PC-3 (cell line): ENCODE measurements around the gene IL11. TPM values are rescaled to one million over a fixed set of nuclear protein-coding genes. Genes with fewer than 3 reads are reported as not detected.
"Not testable (repeated sequence)": the region's sequence is repeated elsewhere in the genome, so short reads cannot be mapped to it uniquely, and the experiment has no call there.

Source experiments
- ATAC-seq: fragments of 200-7000 bp; cut with Tn5 transposase; 2 replicates; pipeline ENCODE4 v1.9.1; 2020; ENCODE audit warnings: mild to moderate bottlenecking, moderate library complexity
- BruUV-seq: library from RNA; stranded (reverse); fragments of 400-500 nt; replicated peaks from 2 replicates; lab custom pipeline; 2021; lab: Mats Ljungman, UMichigan
- CTCF ChIA-PET: fragments of 300-600 bp; sonication (Branson Sonifier 250); formaldehyde crosslinking; loops from one replicate; lab custom pipeline; 2022; ENCODE audit warnings: antibody characterized with exemption; lab: Charles Lee
- POLR2A ChIA-PET: fragments of 300-600 bp; sonication (Branson Sonifier 250); formaldehyde crosslinking; loops from one replicate; lab custom pipeline; 2022; ENCODE audit warnings: antibody characterized with exemption; ENCODE audit not compliant: unreplicated experiment; lab: Charles Lee
- DNase-seq: peaks from one replicate; pipeline ENCODE4 v3.0.0-alpha.2; 2015
- H2AFZ ChIP-seq: fragments of 300-600 bp; sonication (generic); 2 replicates; pipeline ENCODE4 v1.6.0; 2016; ENCODE audit warnings: antibody characterized with exemption, low read length
- H3F3A ChIP-seq: fragments of 300-600 bp; sonication (generic); one replicate; pipeline ENCODE4 v1.6.0; 2017; ENCODE audit warnings: antibody characterized with exemption, low read length, control low read depth, mild to moderate bottlenecking; ENCODE audit not compliant: unreplicated experiment
- H3K27ac ChIP-seq: fragments of 300-600 bp; sonication (generic); 2 replicates; pipeline ENCODE4 v1.5.1; 2016; ENCODE audit warnings: mild to moderate bottlenecking, low read length
- H3K27me3 ChIP-seq: fragments of 300-600 bp; sonication (generic); 2 replicates; pipeline ENCODE4 v1.6.1; 2016; ENCODE audit warnings: low read length, mixed read lengths
- H3K36me3 ChIP-seq: fragments of 300-600 bp; sonication (generic); 2 replicates; pipeline ENCODE4 v1.6.1; 2016; ENCODE audit warnings: low read depth, mixed run types, low read length, mixed read lengths
- H3K4me1 ChIP-seq: fragments of 300-600 bp; sonication (generic); 2 replicates; pipeline ENCODE4 v1.5.1; 2016; ENCODE audit warnings: low read length; ENCODE audit not compliant: insufficient read depth
- H3K4me2 ChIP-seq: fragments of 300-600 bp; sonication (generic); 2 replicates; pipeline ENCODE4 v1.6.0; 2016; ENCODE audit warnings: low read length
- H3K4me3 ChIP-seq: fragments of 300-600 bp; sonication (generic); 2 replicates; pipeline ENCODE4 v1.5.1; 2016; ENCODE audit warnings: mild to moderate bottlenecking, low read length, mixed read lengths
- H3K79me2 ChIP-seq: fragments of 300-600 bp; sonication (generic); 2 replicates; pipeline ENCODE4 v1.6.1; 2017; ENCODE audit warnings: low read length, mixed read lengths
- H3K9ac ChIP-seq: fragments of 300-600 bp; sonication (generic); 2 replicates; pipeline ENCODE4 v1.6.0; 2016; ENCODE audit warnings: mild to moderate bottlenecking, low read length
- H3K9me2 ChIP-seq: fragments of 300-600 bp; sonication (generic); replicated peaks from 2 replicates; pipeline ENCODE4 v1.6.1; 2016; ENCODE audit warnings: mixed run types, low read length, mixed read lengths
- H3K9me3 ChIP-seq: fragments of 300-600 bp; sonication (generic); 2 replicates; pipeline ENCODE4 v1.6.1; 2016; ENCODE audit warnings: low read length, mixed read lengths
- H4K20me1 ChIP-seq: fragments of 300-600 bp; sonication (generic); 2 replicates; pipeline ENCODE4 v1.6.1; 2016; ENCODE audit warnings: low read length, mixed read lengths
- EZH2 ChIP-seq: fragments of 300-600 bp; sonication (generic); IDR thresholded peaks from one replicate; pipeline ENCODE4 v1.6.1; 2017; ENCODE audit warnings: antibody characterized with exemption, mild to moderate bottlenecking, low read length; ENCODE audit not compliant: unreplicated experiment
- EZH2phosphoT487 ChIP-seq: fragments of 300-600 bp; sonication (generic); IDR thresholded peaks from 2 replicates; pipeline ENCODE4 v1.6.1; 2018; ENCODE audit warnings: mild to moderate bottlenecking, antibody characterized with exemption, low read length, borderline replicate concordance
- intact Hi-C: fragments of 100-400 bp; cut with micrococcal nuclease; formaldehyde crosslinking; loops from 2 replicates; pipeline ENCODE4 v1.9.0; 2023
- total RNA-seq: library from RNA; depleted of rRNA; stranded (reverse); fragments of >200 nt; gene quantifications from 2 replicates; pipeline ENCODE4 v1.2.3, GENCODE V29; 2014
- TF ChIP-seq, protein P1 (sequence below): fragments of 300-600 bp; sonication (generic); conservative IDR thresholded peaks from 2 replicates; pipeline ENCODE4 v1.5.1; 2017; ENCODE audit warnings: antibody characterized with exemption, low read depth, mild to moderate bottlenecking, low read length

IL11 gene
- total RNA-seq, 1 experiment from 2014 or later, result 7.5 TPM

DNA sequence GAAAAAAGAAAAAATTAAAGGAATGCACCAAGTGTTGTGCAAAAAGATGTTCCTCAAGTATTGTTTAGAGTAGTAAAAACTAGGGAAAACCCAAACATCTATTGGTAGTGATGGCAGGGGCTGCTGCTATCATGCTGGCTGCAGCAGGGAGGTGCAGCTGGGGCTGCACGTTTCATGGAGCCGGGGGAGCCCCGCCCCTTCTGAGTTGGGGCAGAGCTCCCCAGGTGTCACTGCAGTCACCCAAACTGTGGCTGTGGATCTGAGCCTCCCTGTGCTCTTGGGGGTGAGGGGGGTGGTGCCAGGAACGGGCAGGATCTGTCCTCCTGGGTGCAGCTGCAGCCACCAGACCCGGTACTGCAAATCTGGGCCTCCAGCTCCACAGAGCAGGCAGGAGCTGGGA lies 48.8 kb upstream of the IL11 start:
- no peak for DNase-seq
- Histone ChIP-seq H3K27ac (no peak overlapping the region), H2AFZ (no peak overlapping the region), H3K9me2 (no peaks in the 10 kb centered on the region), H3K4me1 (no peaks in the 10 kb centered on the region), H3K4me3 (no peak overlapping the region), H3K9ac (no peak overlapping the region), H3F3A (no peaks in the 10 kb centered on the region), H4K20me1 (no peaks in the 10 kb centered on the region), H3K79me2 (no peaks in the 10 kb centered on the region), H3K4me2 (no peak overlapping the region), H3K36me3 (no peaks in the 10 kb centered on the region), H3K27me3 (0 out of 2 replicates have a peak, but pooled peaks cover 4% of the 10 kb centered on the region), H3K9me3 (no peaks in the 10 kb centered on the region)
- ATAC-seq, result no peak
- TF ChIP-seq, protein P1, sequence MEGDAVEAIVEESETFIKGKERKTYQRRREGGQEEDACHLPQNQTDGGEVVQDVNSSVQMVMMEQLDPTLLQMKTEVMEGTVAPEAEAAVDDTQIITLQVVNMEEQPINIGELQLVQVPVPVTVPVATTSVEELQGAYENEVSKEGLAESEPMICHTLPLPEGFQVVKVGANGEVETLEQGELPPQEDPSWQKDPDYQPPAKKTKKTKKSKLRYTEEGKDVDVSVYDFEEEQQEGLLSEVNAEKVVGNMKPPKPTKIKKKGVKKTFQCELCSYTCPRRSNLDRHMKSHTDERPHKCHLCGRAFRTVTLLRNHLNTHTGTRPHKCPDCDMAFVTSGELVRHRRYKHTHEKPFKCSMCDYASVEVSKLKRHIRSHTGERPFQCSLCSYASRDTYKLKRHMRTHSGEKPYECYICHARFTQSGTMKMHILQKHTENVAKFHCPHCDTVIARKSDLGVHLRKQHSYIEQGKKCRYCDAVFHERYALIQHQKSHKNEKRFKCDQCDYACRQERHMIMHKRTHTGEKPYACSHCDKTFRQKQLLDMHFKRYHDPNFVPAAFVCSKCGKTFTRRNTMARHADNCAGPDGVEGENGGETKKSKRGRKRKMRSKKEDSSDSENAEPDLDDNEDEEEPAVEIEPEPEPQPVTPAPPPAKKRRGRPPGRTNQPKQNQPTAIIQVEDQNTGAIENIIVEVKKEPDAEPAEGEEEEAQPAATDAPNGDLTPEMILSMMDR, result no peak
- TF ChIP-seq EZH2, result no peak
- no peak for TF ChIP-seq EZH2phosphoT487
- intact Hi-C loops, result no loop called here
- BruUV-seq, result no TSS peak
- CTCF ChIA-PET, result no interaction called here
- POLR2A ChIA-PET, result no interaction called here

DNA sequence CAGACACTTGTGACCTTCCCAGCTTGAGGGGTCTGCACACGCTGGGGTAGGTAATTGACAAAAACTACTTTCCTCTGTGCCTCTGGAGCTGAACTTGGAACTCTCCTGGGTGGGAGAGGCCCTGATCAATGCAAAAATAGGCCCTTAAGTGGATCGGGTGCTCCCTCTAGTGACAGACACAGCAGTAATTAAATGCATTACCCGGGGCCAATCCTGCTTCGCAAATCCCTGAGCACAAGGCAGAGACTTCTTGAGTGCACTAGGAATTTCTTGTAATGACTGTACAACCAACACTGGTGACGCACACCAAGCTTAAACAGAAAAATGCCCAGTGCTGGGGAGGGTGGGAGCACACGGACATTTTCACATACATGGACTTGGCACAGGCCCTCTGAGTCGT lies 47.9 kb upstream of the IL11 start:
- H4K20me1 ChIP-seq, result no peaks in the 10 kb centered on the region
- ChIA-PET POLR2A (no interaction called here), CTCF (interaction anchor here (0.7 to 0.9 kb wide), 2 partner anchors 8 to 43 kb away, joined by 3 read pairs; partner anchors contain the start of gene ISOC2)
- no peak overlapping the region for H3K27ac ChIP-seq
- ATAC-seq, result peak; percentile 96
- H3K36me3 ChIP-seq, result no peaks in the 10 kb centered on the region
- TF ChIP-seq EZH2phosphoT487 (no peak), EZH2 (no peak)
- TF ChIP-seq, protein P1, result peak; percentile 97
- no peak overlapping the region for H3K4me2 ChIP-seq
- intact Hi-C loops, result loop anchor here (1.0 kb wide), 3 partner anchors 126 to 277 kb away; no protein-coding TSS in a partner anchor
- no peaks in the 10 kb centered on the region for H3K4me1 ChIP-seq
- H3F3A ChIP-seq, result no peaks in the 10 kb centered on the region
- no peak overlapping the region for H2AFZ ChIP-seq
- H3K79me2 ChIP-seq, result no peaks in the 10 kb centered on the region
- peak; percentile 93 for DNase-seq
- no peak overlapping the region for H3K9ac ChIP-seq
- H3K9me3 ChIP-seq, result no peaks in the 10 kb centered on the region
- no peak overlapping the region for H3K4me3 ChIP-seq
- H3K27me3 ChIP-seq, result no peaks in the 10 kb centered on the region
- BruUV-seq, result no TSS peak
- H3K9me2 ChIP-seq, result no peaks in the 10 kb centered on the region

DNA sequence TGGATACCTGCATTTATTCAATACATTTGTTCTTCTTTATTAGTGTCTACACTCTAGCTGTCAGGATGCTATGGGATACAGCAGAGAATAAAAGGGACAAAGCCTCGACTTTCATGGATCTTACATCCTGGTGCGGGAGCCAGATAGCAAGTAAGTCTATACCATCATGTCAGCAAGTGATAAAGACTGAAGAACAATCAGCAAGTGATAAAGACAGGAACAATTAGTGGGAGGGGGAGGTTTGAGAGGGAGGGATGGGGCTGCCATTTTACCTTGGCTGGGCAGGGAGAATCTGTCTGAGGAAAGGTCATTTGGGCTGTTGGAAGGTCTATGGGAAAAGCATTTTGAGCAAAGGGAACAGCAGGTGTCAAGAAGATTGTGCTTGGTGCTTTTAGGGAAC lies 39.9 kb upstream of the IL11 start:
- Histone ChIP-seq H3K27ac (no peak overlapping the region), H3K27me3 (no peaks in the 10 kb centered on the region), H3K4me2 (no peak overlapping the region), H3K4me1 (peaks cover 20% of the 10 kb centered on the region), H3K36me3 (peaks cover 17% of the 10 kb centered on the region), H3K79me2 (peaks cover 24% of the 10 kb centered on the region), H3K9me2 (no peaks in the 10 kb centered on the region), H2AFZ (no peak overlapping the region), H3K9me3 (no peaks in the 10 kb centered on the region), H3K4me3 (no peak overlapping the region), H3F3A (no peaks in the 10 kb centered on the region), H4K20me1 (peaks cover 18% of the 10 kb centered on the region), H3K9ac (no peak overlapping the region)
- intact Hi-C loops, result no loop called here
- DNase-seq, result no peak
- no peak for TF ChIP-seq EZH2phosphoT487
- TF ChIP-seq, protein P1, result no peak
- no peak for TF ChIP-seq EZH2
- POLR2A ChIA-PET, result no interaction called here
- no TSS peak for BruUV-seq
- CTCF ChIA-PET, result interaction anchor here (0.8 kb wide), 1 partner anchor 8 kb away, joined by 3 read pairs; no protein-coding TSS in a partner anchor
- no peak for ATAC-seq

DNA sequence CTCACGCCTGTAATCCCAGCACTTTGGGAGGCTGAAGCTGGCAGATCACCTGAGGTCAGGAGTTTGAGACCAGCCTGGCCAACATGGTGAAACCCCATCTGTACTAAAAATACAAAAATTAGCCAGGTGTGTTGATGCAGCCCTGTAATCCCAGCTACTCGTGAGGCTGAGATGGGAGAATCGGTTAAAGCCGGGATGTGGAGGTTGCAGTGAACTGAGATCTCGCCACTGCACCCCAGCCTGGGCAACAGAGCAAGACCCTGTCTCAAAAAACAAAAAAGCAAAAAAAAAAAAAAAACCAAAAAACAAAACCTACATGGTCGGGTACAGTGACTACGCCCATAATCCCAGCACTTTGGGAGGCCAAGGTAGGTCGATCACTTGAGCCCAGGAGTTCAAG lies 38.9 kb upstream of the IL11 start:
- intact Hi-C loops, result not testable (repeated sequence)

More for the DNA sequence above, 38.9 kb upstream of the IL11 start:
- H3K4me2 ChIP-seq, DNase-seq, H3K27me3 ChIP-seq, ATAC-seq, POLR2A ChIA-PET, H3K9me2 ChIP-seq, H3F3A ChIP-seq, H3K9ac ChIP-seq, H3K4me3 ChIP-seq, BruUV-seq, H2AFZ ChIP-seq, CTCF ChIA-PET, H3K9me3 ChIP-seq, H3K27ac ChIP-seq: not testable (repeated sequence)
- Histone ChIP-seq H3K4me1 (peaks cover 20% of the 10 kb centered on the region), H4K20me1 (peaks cover 24% of the 10 kb centered on the region), H3K79me2 (peaks cover 33% of the 10 kb centered on the region), H3K36me3 (peaks cover 22% of the 10 kb centered on the region)
